CD1c-positive myeloid dendritic cell (primary cell): ENCODE measurements around the gene FIGN.

Source experiments
- DNase-seq: peaks from one replicate; pipeline ENCODE4 v3.0.0-alpha.2; 2016; ENCODE audit errors: extremely low spot score

FIGN gene

DNA sequence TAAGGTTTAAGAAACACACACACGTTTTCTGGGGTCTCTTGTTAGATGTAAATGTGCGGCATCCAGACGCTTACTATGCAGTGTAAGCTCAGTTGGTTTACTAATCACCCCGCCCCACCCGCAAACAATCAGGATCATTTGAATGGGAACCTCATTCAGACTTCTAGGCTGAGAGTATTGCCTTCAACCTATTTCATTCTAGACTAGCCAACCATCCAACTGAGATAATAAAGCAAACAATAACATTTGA is 1.3 kb upstream of the FIGN start:
- no peak for DNase-seq

DNA sequence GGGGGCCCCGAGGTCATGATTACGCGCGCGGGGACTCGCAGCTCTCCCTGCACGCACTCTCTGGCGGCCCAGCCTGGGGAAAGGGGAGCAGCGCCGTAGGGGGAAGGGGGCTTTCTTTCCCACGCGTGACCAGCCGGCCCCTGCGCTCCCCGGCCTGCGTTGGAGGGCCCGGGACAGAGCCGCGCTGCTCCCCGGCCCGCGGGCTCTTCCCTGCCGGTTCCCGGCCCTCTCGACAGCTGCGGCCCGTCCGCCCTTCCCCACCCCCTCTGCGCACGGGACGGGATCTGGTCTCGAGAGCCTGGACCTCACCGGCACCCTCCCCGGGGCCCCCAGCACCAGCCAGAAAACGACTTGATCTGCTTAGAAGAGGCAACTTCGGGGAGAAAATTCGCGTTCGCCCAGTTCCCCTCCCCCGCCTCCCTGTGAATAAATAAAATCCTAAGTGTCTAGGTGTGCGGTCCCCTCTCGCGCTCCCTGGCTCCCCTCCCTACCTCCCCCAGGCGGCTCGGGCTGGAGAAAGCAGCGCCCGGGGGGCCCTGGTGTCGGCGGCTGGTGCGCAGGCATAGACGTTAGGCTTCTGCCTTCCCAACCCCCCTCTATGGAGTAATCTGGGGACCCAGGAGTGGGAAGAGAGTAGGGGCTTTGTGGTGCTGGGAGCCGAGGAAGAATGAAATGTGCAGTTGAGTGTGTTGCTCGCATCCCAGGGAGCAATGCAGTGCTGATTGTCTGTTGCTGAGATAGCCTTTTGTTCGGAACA is 803 bp upstream of the FIGN start:
- no peak for DNase-seq

DNA sequence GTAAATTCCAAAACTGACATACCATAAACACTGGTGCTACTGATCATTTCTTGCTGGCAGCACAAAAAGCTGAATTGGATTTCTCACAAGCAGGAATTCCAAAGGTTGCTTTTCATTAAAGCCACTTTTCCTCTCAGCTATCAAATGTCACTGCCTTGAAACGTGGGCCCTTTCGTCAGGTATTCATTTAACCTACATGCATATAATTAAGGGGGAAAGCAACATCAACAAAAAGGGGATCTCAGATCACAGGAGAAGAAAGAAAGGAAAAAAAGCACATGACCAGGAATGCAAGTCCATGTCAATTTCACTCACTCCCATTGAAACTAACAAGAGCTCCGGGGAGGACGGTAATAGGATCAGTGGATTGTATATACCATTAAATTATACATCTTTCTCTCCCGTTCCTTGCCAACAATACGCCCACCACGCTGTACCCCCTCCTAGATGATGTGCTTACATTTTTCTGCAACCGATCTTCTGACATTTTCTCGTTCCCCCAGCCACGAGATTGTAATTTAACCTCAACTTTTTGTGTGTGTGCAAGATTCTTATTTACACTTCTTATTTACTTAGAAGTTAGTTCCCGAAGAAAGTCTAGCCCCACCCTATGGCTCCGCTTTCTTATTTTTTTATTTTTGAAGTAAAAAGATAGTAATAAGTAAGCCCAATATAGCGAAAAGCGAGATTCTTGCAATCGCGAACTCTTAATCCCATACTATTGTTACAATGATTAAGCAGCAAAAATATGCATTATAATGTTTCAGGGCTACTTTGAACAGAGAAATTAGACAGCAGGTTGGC is 725 bp downstream of the FIGN start:
- no peak for DNase-seq

DNA sequence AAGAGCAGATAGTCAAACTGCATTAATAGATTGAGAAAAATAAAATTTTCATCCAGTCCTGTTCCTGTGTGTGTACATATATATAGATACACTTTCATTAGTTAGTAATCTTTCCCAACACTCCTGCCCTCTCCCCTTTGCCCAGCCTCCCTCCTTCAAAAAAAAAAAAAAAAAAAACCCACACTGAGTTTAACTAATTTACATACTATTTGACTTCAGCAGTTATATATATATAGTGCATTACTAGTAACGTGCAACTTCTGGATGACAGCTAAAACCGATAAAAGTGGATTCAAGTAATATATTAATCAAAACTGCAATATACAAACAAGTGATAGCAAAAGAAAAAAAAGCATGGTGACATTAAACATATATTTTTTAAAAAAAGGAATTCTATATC is 1.4 kb downstream of the FIGN start:
- no peak for DNase-seq

DNA sequence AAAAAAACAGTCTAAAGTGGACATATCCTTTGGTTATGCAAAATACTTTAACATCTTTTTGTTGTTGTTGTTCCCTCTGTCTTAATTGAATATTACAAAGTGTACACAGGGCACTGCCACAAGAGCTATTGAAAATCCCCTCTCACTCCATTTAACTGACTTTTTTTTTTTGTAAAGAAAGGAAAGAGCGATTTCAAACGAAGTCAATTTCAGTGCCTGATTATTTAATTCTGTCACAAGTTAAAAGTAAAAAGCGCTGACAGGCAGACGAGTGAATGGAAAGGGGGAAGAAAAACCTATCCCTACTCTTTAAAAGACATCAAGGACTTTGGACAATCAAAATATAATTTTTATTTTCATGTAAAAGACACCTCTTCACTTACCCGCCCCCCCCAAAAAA is 1.9 kb downstream of the FIGN start:
- DNase-seq = no peak

DNA sequence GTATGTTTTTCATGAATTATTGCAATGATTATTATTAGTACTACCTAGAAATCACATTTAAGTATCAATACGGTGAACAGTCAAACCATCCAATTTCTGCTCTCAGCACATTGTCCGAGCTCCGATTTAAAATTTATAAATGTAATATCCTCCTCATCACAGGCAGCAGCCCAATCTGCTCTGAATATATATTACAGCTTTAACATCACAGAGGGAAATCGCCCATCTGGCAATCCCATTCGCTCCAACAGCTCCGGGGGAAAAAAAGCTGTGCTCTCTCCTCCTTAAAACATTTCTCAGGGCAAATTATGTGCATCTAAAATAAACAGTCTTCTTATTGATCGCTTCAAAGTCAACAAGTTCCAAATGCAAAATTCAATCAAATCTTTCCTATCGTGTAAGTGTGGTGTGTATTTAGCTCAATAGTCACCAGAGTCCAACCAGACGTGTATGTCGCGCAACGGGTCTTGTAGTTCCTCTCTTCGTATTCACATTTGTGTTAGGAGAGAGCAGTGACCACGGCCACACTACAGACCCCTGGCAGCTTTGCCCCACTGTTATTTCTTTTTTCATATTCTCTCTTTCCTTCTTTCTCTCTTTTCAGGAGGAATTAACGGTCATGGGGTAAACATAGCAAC is 2.4 kb downstream of the FIGN start:
- DNase-seq = no peak

DNA sequence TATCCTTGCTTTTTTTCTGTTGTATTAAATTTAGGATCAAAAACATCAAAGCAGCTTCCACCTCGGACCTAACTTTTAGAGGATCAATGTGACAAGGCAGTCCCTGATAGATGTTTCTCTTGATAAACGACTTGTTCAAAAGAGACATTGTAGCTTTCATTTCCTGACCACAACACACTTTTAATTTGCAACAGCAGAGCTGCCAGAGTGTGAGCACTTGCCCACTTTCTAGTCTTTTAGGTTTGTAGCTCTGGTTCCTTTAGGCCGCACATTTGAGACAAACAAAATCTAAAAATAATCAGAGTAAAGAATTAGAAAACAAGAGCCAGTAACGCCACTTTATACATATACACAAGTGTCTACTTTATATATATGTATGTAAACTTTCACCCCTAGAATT is 3.1 kb downstream of the FIGN start:
- no peak for DNase-seq

DNA sequence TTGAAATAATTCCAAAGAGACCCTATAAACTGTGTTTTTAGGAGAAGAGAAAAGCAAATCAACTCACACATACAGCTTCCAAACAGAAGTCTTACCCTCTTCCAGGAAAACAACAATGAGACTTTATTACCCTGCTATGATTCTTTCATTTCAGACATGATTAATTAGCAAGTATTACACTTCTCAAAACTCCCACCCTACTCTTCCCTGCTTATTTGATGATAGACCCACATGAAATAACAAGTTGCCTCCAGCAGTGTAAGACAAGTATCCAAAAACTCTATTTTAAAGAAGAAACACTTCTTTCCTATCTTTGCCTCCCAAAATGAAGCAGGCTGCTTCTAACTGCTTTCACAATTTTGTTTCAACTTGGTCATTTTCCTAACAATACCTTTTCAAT is 4.1 kb downstream of the FIGN start:
- no peak for DNase-seq

DNA sequence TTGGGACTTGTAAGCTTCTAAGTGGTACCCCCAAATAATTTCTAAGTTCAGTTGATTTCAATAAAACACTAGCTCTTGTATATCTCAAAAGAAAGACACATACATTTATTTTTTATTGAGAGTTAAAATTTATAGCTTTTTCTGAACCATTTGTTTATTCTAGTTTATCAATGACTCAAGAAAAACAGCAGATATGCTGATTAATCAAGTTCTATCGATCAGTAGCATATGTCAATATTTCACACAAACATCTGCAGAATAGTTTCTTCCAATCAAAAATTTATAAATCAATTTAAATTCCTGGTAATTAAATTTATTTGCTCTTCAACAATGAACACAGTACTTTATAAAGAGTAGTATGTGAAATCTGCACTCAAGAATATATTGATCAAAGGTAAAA is 5.3 kb downstream of the FIGN start:
- no peak for DNase-seq

DNA sequence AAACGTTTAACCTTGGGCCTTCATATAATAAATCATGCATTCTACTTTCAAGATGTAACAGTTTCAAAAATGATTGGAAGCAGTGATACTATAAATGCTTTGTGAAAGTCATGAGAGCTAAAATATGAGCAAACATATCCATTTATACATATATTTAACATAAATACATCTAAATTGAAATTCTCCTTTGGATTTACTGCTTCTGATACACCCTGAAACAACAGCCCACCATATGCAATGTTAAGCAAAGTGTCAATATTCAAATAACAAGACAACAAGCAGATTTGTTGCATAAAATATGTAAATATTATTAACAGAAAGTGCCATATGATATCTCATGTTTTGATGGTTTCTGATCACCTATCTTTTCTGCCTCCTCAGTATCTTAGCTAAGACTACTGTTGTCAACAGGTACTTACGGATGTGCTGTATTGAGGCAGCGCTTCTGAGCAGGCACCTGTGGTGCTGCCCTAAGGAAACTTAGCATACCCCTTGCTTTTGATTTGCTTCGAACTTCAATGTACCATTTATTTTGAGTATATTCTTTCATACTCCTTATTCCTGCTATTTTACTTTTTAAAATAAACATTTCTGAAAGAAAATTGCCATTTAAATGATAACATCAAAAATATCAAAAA is 6.1 kb downstream of the FIGN start:
- DNase-seq = no peak

DNA sequence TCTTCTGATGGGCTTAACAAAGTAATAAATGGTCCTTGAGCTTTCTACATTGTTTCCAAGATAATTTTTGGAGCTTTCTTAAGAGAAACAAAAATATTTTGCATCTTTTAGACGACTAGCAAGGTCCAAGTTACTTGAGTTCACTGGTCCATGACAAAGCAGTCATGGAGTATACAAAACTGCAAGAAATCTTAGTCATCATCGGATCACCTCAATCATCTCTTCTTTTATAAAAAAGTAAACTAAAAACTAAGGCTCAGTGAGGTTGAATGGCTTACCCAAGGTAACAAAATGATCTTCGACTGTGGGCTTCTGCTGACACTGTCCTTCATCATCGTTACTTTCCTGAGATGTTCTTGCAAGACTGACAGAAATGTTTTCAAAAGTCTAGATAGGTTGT is 11.9 kb downstream of the FIGN start:
- no peak for DNase-seq

DNA sequence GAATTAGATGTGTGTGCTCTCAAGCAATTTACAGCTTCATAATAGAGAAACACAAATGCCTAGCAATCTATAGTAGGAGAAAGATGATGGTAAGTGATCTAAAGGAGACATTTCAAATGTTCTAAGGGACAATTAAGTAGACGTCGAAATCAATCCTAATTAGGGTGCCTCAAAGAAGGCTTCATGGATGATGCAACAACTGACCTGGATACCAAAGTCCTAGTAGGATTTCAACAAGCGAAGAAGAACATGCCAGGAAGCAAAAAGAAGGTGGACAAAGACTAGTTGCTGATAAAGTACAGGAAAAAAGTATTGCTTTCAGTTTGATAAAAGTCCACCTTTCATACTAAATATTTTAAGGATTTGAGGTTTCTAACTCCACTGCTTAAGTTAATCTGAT is 12.5 kb downstream of the FIGN start:
- no peak for DNase-seq

DNA sequence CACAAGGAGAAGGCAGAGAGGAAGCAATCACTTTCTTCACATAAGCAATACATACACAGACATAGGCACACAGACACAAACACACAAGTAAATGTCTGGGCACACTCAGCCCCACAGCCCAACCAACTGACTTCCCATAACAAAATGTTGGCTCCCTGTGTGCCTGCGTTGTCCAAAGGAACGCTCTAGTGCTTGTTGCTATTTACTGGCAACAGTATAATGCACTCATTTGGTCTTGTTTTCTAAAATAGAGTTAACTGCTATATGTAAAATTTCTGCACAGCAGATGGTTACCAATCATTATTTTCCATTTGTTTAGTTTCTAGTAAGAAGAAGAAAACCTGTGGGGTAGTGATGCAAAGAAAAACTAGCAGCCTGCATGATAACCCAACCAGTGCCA is 16.5 kb downstream of the FIGN start:
- DNase-seq = no peak

DNA sequence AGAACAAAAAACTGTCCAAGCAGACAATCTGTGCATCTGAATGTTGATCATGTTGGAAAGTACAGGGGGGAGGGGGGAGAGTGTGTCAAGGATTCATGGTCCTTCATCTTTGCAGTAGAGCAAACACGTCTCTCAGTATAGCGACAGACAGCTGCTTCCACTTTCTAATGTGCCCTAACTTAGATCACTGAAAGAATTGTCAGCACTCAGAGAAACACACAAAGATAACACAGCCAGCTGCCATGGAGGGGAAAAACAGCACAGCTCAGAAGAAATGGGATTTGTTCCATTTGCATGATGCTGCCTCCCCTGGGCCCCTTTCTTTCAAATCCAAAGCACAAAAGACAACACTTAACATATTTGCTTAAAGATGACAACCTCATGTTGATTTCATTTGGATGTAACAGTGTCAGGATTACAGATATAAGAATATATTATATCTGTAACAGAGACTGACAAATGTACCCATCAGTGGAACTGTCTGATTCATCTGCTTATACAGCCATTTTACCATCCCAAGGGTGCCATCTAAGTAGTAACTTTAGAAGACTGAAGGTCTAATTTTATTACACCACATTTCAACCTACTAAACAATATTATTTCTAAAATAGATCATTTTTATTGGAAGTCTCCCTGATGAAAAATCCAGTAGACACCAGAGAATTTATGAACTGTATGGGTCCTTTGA is 17.7 kb downstream of the FIGN start:
- no peak for DNase-seq

DNA sequence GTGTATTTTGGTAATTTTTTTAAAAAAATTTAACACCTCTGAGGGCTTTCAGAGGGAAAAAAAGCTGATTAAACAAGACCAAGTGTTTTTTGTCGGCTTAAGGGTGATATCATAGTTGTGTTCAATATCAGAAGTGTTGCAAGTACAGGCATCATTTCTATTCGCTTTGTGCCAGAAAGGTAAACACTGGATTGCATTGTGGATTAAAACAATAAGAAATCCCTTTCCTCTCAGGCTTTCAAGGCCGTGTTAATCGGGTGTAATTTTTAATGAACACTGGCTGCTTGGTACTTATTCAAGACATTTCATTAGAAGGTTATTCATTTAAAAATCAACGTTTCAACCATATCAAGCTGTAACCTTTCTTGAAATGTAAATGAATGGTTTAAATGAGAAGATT is 18.3 kb downstream of the FIGN start:
- no peak for DNase-seq

DNA sequence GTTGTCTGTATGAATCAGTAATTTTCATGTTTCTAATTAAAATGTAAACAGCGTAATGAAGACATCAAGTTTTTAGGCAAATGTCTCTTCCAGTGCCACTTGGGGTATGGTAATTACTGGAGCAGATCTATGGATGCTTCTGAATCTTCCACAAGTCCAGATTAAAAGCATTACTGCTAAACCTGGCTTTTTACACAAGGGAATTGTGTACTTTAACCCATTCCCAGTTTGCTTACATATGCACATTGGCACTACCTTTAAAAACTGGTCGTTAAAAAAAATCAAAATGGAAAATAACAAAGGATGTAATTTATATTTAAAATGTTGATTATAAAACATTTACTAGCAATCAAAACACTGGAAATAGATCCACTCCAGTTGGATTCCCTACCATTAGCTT is 19.7 kb downstream of the FIGN start:
- no peak for DNase-seq

DNA sequence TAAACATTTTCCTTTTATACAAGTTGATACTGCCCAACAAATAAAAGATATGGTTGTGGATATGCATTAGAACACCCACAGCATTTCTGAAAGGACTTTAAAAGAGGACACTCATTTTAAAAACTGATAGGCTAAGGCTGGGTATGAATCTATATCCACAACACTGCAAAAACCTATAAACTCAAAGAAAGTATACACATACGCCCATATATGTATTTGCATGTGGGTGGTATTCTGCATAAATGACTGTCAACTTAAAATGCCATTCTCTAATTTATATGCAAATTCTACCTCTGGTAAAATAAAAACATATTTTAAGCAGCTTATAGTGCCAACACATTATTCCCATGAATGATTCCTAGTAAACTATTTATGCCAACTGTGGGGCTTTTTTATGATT is 20.1 kb downstream of the FIGN start:
- DNase-seq = no peak

DNA sequence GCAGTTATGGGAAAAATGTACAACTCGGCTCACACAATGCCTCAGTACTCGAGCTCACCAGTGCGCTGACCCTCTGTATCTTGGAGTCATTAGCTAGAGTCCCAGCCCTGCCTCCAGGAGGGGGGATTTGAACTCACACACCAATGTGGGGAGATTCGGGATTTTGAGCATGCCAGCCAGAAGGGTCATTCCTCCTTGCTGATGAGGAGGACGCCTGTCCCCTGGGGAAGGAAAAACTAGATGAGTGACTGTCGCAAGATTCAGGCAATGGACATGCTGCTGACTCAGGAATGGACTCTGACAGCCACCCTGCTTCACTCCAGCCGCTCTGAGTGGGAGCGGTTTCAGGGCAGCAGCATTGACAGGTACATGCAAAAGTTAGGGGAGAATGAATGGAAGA is 20.6 kb downstream of the FIGN start:
- DNase-seq = no peak

DNA sequence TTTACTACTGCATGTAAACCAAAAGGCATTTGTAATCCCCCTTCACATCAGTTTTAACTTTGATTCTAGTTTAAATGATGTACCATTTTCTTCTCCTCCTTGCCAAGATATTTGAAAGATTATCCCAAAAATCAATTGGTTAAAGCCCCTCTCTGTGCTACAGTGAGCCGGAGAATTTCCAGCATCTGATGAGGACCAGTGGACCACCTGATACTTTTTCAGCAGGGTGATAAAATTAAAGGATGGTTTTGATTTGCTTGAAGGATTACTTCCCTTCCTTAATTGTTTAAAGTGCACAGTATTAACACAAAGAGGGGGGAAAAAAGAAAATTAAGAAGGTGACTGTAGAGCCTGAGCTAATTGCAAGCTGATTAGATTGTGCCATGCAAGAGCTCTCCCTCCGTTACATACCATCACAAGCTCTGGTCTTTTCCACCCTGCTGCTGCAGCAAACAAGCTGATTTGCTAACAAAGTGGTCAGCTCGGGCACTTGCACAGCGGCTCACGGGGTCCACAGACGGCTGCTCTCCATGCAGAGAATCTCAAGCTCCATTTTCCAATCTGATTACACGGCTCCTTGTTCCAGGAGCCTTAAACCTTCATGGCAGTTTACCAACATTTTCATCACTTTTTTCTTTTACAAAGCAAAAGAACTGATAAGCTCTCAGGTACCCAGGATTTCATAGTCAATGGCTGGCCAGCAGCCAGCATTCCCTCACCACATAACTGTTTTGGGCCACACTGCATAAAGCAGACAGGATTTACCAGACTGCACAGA is 22.1 kb downstream of the FIGN start:
- DNase-seq = no peak

DNA sequence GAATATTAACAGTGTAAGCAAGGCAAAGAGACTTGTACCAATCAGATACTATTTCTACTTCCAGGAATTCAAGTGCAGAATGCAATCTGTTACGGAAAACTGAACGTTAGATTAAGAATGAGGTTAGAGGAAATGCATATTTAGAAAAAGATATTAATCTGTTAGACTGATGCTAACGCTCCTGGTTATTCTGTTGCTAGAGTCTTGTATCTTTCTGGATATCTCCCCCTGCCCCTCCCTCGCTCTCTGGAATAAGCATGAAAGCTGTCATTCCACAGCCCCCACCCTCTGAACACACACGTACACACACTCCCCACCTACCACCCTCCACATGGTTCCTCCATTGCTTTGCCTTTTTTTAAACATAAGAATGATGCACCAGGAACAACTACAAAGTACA is 24.1 kb downstream of the FIGN start:
- DNase-seq = no peak

DNA sequence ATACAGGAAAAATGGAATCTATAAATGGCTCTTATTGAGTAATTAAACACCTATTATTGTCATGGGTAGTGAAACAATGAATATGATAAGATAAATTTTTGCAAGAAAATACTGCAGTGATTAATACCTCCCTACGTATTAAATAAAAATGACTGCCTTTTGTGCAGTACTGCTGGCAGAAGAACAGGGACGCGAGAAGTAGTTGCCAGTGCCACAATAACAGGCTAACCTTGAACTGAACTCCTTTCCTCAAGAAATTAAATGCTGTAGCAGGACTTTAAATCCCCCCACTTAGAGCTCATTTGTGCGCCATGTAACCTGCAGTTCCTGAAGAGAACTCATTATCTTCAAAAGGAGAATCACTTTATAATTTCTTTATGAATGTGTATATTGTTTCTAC is 24.6 kb downstream of the FIGN start:
- no peak for DNase-seq

DNA sequence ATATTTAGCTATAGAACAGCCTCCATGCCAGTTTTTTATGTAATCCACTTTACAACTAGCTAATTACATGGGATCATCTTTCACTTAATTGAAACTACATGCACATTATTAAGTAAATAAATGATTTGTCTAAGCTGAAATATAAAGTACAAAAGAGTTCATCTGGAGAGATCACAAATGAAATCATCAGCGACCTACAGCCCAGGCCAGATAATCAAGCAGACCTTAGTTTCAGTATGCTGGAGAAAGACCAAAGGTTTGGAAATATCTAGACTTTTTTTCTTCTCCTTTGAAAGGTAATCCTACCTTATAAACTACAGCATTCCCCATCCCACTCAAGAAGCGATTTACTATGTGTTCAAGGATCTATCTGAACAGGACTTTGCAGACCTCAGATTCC is 26.5 kb downstream of the FIGN start:
- no peak for DNase-seq
